H1 (cell line): ENCODE measurements around the gene GRID1. TPM values are rescaled to one million over a fixed set of nuclear protein-coding genes. Genes with fewer than 3 reads are reported as not detected.

Source experiments
- CTCF ChIA-PET: fragments of 300-600 bp; sonication (Branson Sonifier 250); formaldehyde crosslinking; loops from one replicate; lab custom pipeline; 2021; ENCODE audit not compliant: partially characterized antibody; lab: Charles Lee
- POLR2A ChIA-PET: fragments of 300-600 bp; sonication (Branson Sonifier 250); formaldehyde crosslinking; loops from one replicate; lab custom pipeline; 2021; ENCODE audit warnings: inconsistent platforms; ENCODE audit not compliant: partially characterized antibody; lab: Charles Lee
- DNase-seq, 2 experiments: peaks; one replicate each; pipeline versions ENCODE4 v3.0.0 to v3.0.0-alpha.2; 2010 to 2022; ENCODE audit warnings: low spot score in 2 of 2, low read depth in 1 of 2, mixed read lengths in 1 of 2
- FAIRE-seq: peaks from 2 replicates; lab custom pipeline; 2011; peaks lifted over from hg19 to GRCh38; lab: Jason Lieb, UNC
- H2AFZ ChIP-seq: 2 replicates; pipeline ENCODE4 v1.8.1; 2012; ENCODE audit warnings: low read length, inconsistent platforms
- H2AK5ac ChIP-seq: 2 replicates; pipeline ENCODE4 v1.6.1; 2013; ENCODE audit warnings: low read depth, low read length
- H2BK120ac ChIP-seq: replicated peaks from 2 replicates; pipeline ENCODE3; 2013; ENCODE audit warnings: low read depth, low read length, inconsistent platforms
- H2BK12ac ChIP-seq: 2 replicates; pipeline ENCODE4 v1.6.1; 2013; ENCODE audit warnings: low read depth, low read length
- H2BK15ac ChIP-seq: 2 replicates; pipeline ENCODE4 v1.6.1; 2013; ENCODE audit warnings: low read length
- H2BK20ac ChIP-seq: 2 replicates; pipeline ENCODE4 v1.6.1; 2013; ENCODE audit warnings: low read length
- H2BK5ac ChIP-seq: 2 replicates; pipeline ENCODE4 v1.6.1; 2013; ENCODE audit warnings: low read depth, low read length
- H3K14ac ChIP-seq: 2 replicates; pipeline ENCODE4 v1.6.1; 2013; ENCODE audit warnings: inconsistent platforms; ENCODE audit not compliant: insufficient read length
- H3K18ac ChIP-seq: 2 replicates; pipeline ENCODE4 v1.6.1; 2013; ENCODE audit warnings: low read length; ENCODE audit errors: extremely low read depth
- H3K23ac ChIP-seq: 2 replicates; pipeline ENCODE4 v1.6.1; 2013; ENCODE audit warnings: inconsistent platforms; ENCODE audit not compliant: insufficient read length
- H3K23me2 ChIP-seq: 2 replicates; pipeline ENCODE4 v1.6.1; 2013; ENCODE audit warnings: low read depth, low read length
- H3K27ac ChIP-seq: 2 replicates; pipeline ENCODE4 v1.6.1; 2011; ENCODE audit warnings: low read depth, low read length, inconsistent platforms
- H3K27me3 ChIP-seq, 4 experiments: replicated peaks in 1 of 4; 1 replicate in 1 of 4; 2 replicates in 3 of 4; pipeline versions ENCODE4 v1.6.1 to v1.8.1; 2011 to 2013; ENCODE audit warnings: low read length in 3 of 4, mild to moderate bottlenecking in 3 of 4, inconsistent platforms in 2 of 4, mixed read lengths in 2 of 4, moderate library complexity in 1 of 4; ENCODE audit not compliant: control insufficient read depth in 3 of 4, insufficient read depth in 3 of 4; ENCODE audit errors: extremely low read depth in 1 of 4
- H3K36me3 ChIP-seq, 4 experiments: 2 replicates each; pipeline versions ENCODE4 v1.6.1 to v1.8.1; 2011 to 2013; ENCODE audit warnings: mild to moderate bottlenecking in 4 of 4, low read length in 3 of 4, moderate library complexity in 2 of 4, control low read depth in 1 of 4, inconsistent platforms in 1 of 4; ENCODE audit not compliant: insufficient read depth in 4 of 4, control insufficient read depth in 2 of 4
- H3K4ac ChIP-seq: replicated peaks from 2 replicates; pipeline ENCODE3; 2013; ENCODE audit warnings: low read length, low read depth, mixed read lengths, inconsistent platforms; ENCODE audit not compliant: insufficient read length
- H3K4me1 ChIP-seq, 4 experiments: replicated peaks in 1 of 4; 1 replicate in 1 of 4; 2 replicates in 3 of 4; pipeline versions ENCODE4 v1.6.1 to v1.8.1; 2011 to 2013; ENCODE audit warnings: low read length in 3 of 4, inconsistent platforms in 2 of 4, mixed read lengths in 1 of 4; ENCODE audit not compliant: insufficient read depth in 4 of 4, control insufficient read depth in 3 of 4
- H3K4me2 ChIP-seq, 2 experiments: 2 replicates each; pipeline versions ENCODE4 v1.6.1 to v1.8.1; 2011 to 2013; ENCODE audit warnings: low read depth in 2 of 2, low read length in 2 of 2, control low read depth in 1 of 2, inconsistent platforms in 1 of 2, mild to moderate bottlenecking in 1 of 2; ENCODE audit not compliant: insufficient read depth in 1 of 2
- H3K4me3 ChIP-seq, 4 experiments: fragments of 200-600, 300-600 bp in 1 of 4; sonication (generic), shearing (Covaris generic), sonication (Bioruptor Twin) in 1 of 4; 2 replicates each; pipeline versions ENCODE4 v1.5.1 to v1.8.1; 2011 to 2016; ENCODE audit warnings: low read length in 4 of 4, low read depth in 3 of 4, control low read depth in 2 of 4, inconsistent platforms in 2 of 4, mild to moderate bottlenecking in 2 of 4, mixed read lengths in 1 of 4, moderate library complexity in 1 of 4; ENCODE audit not compliant: insufficient read depth in 2 of 4; ENCODE audit errors: extremely low read depth in 1 of 4
- H3K56ac ChIP-seq: replicated peaks from 2 replicates; pipeline ENCODE3; 2013; ENCODE audit warnings: low read depth, mild to moderate bottlenecking, mixed read lengths, low read length, inconsistent platforms; ENCODE audit not compliant: insufficient read length
- H3K79me1 ChIP-seq: 2 replicates; pipeline ENCODE4 v1.6.1; 2013; ENCODE audit warnings: low read depth, low read length, control low read depth
- H3K79me2 ChIP-seq, 2 experiments: 2 replicates each; pipeline versions ENCODE4 v1.6.1 to v1.8.1; 2012 to 2013; ENCODE audit warnings: low read length in 2 of 2, mild to moderate bottlenecking in 2 of 2, inconsistent platforms in 1 of 2; ENCODE audit not compliant: insufficient read depth in 2 of 2, control insufficient read depth in 1 of 2
- H3K9ac ChIP-seq, 4 experiments: replicated peaks in 1 of 4; 1 replicate in 1 of 4; 2 replicates in 3 of 4; pipeline versions ENCODE4 v1.6.1 to v1.8.1; 2011 to 2013; ENCODE audit warnings: low read depth in 3 of 4, low read length in 3 of 4, control low read depth in 2 of 4, mild to moderate bottlenecking in 2 of 4, moderate library complexity in 2 of 4, inconsistent platforms in 1 of 4; ENCODE audit errors: extremely low read depth in 1 of 4
- H3K9me3 ChIP-seq, 2 experiments: 2 replicates each; pipeline versions ENCODE4 v1.6.1 to v1.8.1; 2012 to 2013; ENCODE audit warnings: mild to moderate bottlenecking in 2 of 2, moderate library complexity in 2 of 2, control low read depth in 1 of 2, inconsistent platforms in 1 of 2, low read depth in 1 of 2, low read length in 1 of 2, mixed read lengths in 1 of 2; ENCODE audit not compliant: insufficient read depth in 2 of 2
- H4K20me1 ChIP-seq, 2 experiments: replicated peaks in 1 of 2; 2 replicates each; pipeline versions ENCODE3 to v1.8.1; 2011 to 2013; ENCODE audit warnings: inconsistent platforms in 2 of 2, low read length in 2 of 2, mild to moderate bottlenecking in 1 of 2; ENCODE audit not compliant: insufficient read depth in 2 of 2, control insufficient read depth in 1 of 2
- H4K5ac ChIP-seq: 2 replicates; pipeline ENCODE4 v1.6.1; 2013; ENCODE audit warnings: low read length, low read depth, mixed read lengths, inconsistent platforms; ENCODE audit not compliant: insufficient read length
- H4K8ac ChIP-seq: 2 replicates; pipeline ENCODE4 v1.8.0; 2013; ENCODE audit warnings: mild to moderate bottlenecking, moderate library complexity, low read length, inconsistent platforms; ENCODE audit not compliant: insufficient read depth; ENCODE audit errors: extremely low read depth
- H4K91ac ChIP-seq: replicated peaks from 2 replicates; pipeline ENCODE3; 2013; ENCODE audit warnings: low read length, mixed read lengths, inconsistent platforms; ENCODE audit not compliant: insufficient read length
- CHD1 ChIP-seq: IDR thresholded peaks from 2 replicates; pipeline ENCODE4 v1.6.1; 2012; ENCODE audit warnings: low read depth, low read length, improper control_type of control experiment
- CREB1 ChIP-seq: IDR thresholded peaks from 2 replicates; pipeline ENCODE4 v1.6.1; 2012; ENCODE audit warnings: inconsistent platforms
- RNF2 ChIP-seq: fragments of 200-900, 300-1000 bp; sonication (generic); IDR thresholded peaks from 2 replicates; pipeline ENCODE4 v1.7.1; 2016; ENCODE audit warnings: borderline replicate concordance, low read depth, mild to moderate bottlenecking, antibody characterized with exemption, low read length; ENCODE audit not compliant: poor library complexity, severe bottlenecking; ENCODE audit errors: missing control alignments
- SIN3A ChIP-seq, 2 experiments: IDR thresholded peaks in 1 of 2; conservative IDR thresholded peaks in 1 of 2; 2 replicates each; pipeline ENCODE4 v1.6.1; 2011 to 2012; ENCODE audit warnings: low read length in 2 of 2, improper control_type of control experiment in 1 of 2, low read depth in 1 of 2, mild to moderate bottlenecking in 1 of 2
- TAF1 ChIP-seq: IDR thresholded peaks from 2 replicates; pipeline ENCODE4 v1.6.1; 2011; ENCODE audit warnings: mild to moderate bottlenecking, low read depth, low read length
- WGBS, 2 experiments: shearing (Covaris generic) in 1 of 2; methylation state at CpG; one replicate each; pipeline versions ENCODE4 v1.1.6 to v1.1.7; 2013 to 2015; ENCODE audit warnings: low lambda C conversion rate in 2 of 2, mixed read lengths in 2 of 2, inconsistent platforms in 1 of 2, low coverage in 1 of 2, missing lambda C conversion rate in 1 of 2; ENCODE audit not compliant: insufficient replicate concordance in 2 of 2, insufficient coverage in 1 of 2, insufficient read length in 1 of 2; ENCODE audit errors: extremely low coverage in 1 of 2, missing lambda C conversion rate in 1 of 2; 5-methylcytosine and 5-hydroxymethylcytosine counted together
- polyA plus RNA-seq, 7 experiments: library from polyadenylated mRNA; depleted of rRNA in 3 of 7; stranded (reverse) in 5 of 7; unstranded in 2 of 7; fragments of >200 nt in 5 of 7; fragments of 200-250 nt in 2 of 7; gene quantifications; 1 replicate in 5 of 7; 2 replicates in 1 of 7; 4 replicates in 1 of 7; pipeline versions ENCODE4 v1.2.1 to v1.2.3, GENCODE V29; 2011 to 2013; ENCODE audit warnings: missing spikeins in 2 of 7, mixed read lengths in 2 of 7
- total RNA-seq: library from RNA; stranded (reverse); fragmentation: NEBNext Ultra II Directional; extraction: Animal tissue kit (Norgen Biotek cat#: 25700); gene quantifications from 2 replicates; pipeline ENCODE4 v1.2.1, GENCODE V29; 2021

Gene GRID1
- total and polyA plus RNA-seq, 2 of the 8 experiments (the other 6 are each of a cell fraction or from before 2014, with no cell fraction given), result 0.22 to 0.30 TPM

DNA sequence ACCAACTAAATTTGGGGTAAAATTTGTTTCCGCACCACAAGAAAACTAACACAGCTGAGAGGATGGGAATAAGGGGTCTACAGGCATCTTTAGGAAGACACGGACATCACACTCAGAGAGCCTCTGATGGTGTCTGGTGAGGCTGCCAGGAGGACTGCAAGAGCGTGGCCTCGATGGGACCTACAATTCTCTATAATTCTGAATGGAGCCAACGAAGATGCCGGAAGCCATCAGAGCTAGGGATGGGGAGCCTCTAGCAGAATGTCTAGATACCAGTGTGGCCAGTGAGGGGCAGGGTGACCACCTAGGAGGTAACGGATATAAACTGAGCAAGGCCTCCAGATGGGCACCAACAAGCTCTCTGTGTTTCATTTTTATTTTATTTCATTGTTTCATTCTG is 7.5 kb downstream of the GRID1 start:
- WGBS, 2 experiments, result 91% methylated on average over 7 of the region's 7 CpGs; no CpG with 5 or more reads in 1 of the 2 experiments
- Histone ChIP-seq H3K79me2 (no peaks in the 10 kb centered on the region), H3K27ac (no peak overlapping the region), H3K23me2 (peaks cover 11% of the 10 kb centered on the region; the same call in 1 of the 2 replicates), H2BK5ac (no peak overlapping the region), H2BK20ac (no peak overlapping the region), H4K5ac (no peak overlapping the region), H4K91ac (no peak overlapping the region), H2BK12ac (no peak overlapping the region), H3K36me3 (no peaks in the 10 kb centered on the region), H3K4me2 (no peak overlapping the region), H2AFZ (no peak overlapping the region), H3K9me3 (peaks cover 0 to 5% of the 10 kb centered on the region in 2 experiments; a peak in 1 of 4 replicates), H4K20me1 (peaks cover 5% of the 10 kb centered on the region in 2 experiments), H2BK15ac (no peak overlapping the region), H2AK5ac (no peak overlapping the region), H2BK120ac (no peak overlapping the region), H3K27me3 (peaks cover 14 to 30% (median 29%) of the 10 kb centered on the region in 4 experiments), H3K79me1 (no peaks in the 10 kb centered on the region), H3K9ac (no peak overlapping the region), H3K4me1 (peaks cover 0 to 13% (median 8%) of the 10 kb centered on the region in 4 experiments; a peak in 6 of 7 replicates), H3K4ac (no peak overlapping the region), H3K18ac (no peak overlapping the region), H3K23ac (no peak overlapping the region), H3K56ac (no peak overlapping the region), H4K8ac (no peak overlapping the region), H3K14ac (no peak overlapping the region), H3K4me3 (no peak overlapping the region)
- FAIRE-seq (no peak), DNase-seq (no peak)
- CTCF ChIA-PET, result interaction anchor here (1.2 to 25.6 kb wide), 6 partner anchors 6 to 220 kb away, joined by 3 to 498 read pairs (median 26); partner anchors contain the start of gene GRID1
- TF ChIP-seq CHD1 (no peak), RNF2 (no peak), TAF1 (no peak), CREB1 (no peak), SIN3A (conservative IDR thresholded peaks at IDR 0.05 in 1 of 2, IDR thresholded peaks at IDR 0.05 in 1 of 2; ENCODE audit: low read depth in 1 of 2, low read length in 2 of 2) (no peak)
- POLR2A ChIA-PET, result interaction anchor here (1.5 kb wide), 1 partner anchor 30 kb away, joined by 3 read pairs; no protein-coding TSS in a partner anchor
